Suprapubic skin (tissue), 4 donors: ENCODE results near the gene SFPQ.

Experiments used
- EP300 ChIP-seq: sonication (generic); formaldehyde crosslinking; IDR thresholded peaks from one replicate; pipeline ENCODE4 v1.6.1; 2017; ENCODE audit warnings: antibody characterized with exemption
- POLR2AphosphoS5 ChIP-seq, 3 donors: sonication (generic); formaldehyde crosslinking; IDR thresholded peaks; one replicate each; pipeline ENCODE4 v1.6.1; 2017; ENCODE audit warnings: antibody characterized with exemption in 3 of 3
- TF ChIP-seq, protein P1 (sequence below), 2 donors: fragments of 200-600 bp in 1 of 2; fragments of 450-650 bp in 1 of 2; sonication (generic) in 1 of 2; IDR thresholded peaks; one replicate each; pipeline ENCODE4 v1.5.1; 2016 to 2019; ENCODE audit warnings: antibody characterized with exemption in 2 of 2, mild to moderate bottlenecking in 1 of 2, moderate library complexity in 1 of 2

DNA sequence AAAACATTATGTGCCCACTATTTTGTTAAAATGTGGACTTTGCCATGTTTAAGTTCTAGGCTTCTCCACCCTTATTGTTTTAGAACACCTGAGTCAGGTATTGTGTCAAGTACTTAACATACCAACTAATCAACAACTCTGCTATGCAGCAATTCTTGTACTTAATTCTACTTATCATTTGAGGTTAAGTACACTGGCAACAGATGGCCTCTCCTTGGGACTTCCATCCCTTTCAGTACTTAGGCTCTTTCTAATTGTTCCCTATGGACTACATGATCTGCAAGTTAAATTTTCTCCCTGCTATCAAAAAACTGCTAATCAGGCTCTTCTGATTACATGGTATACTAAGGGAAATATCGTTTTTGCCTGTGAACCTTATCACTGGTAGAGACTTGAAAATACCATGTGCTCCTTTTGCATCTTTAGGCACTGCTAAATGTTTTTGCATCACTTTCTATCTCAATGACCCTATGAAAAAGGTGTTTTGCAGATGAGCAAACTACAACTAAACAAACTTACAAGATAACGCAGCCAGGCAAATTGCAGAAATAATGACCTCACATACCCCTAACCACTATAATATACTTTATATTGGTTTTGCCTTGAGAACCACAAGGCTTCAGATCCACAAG, 18.9 kb downstream of the SFPQ start:
- TF ChIP-seq, protein P1, sequence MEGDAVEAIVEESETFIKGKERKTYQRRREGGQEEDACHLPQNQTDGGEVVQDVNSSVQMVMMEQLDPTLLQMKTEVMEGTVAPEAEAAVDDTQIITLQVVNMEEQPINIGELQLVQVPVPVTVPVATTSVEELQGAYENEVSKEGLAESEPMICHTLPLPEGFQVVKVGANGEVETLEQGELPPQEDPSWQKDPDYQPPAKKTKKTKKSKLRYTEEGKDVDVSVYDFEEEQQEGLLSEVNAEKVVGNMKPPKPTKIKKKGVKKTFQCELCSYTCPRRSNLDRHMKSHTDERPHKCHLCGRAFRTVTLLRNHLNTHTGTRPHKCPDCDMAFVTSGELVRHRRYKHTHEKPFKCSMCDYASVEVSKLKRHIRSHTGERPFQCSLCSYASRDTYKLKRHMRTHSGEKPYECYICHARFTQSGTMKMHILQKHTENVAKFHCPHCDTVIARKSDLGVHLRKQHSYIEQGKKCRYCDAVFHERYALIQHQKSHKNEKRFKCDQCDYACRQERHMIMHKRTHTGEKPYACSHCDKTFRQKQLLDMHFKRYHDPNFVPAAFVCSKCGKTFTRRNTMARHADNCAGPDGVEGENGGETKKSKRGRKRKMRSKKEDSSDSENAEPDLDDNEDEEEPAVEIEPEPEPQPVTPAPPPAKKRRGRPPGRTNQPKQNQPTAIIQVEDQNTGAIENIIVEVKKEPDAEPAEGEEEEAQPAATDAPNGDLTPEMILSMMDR (IDR thresholded peaks at IDR 0.05), result no peak
- TF ChIP-seq EP300 (no peak), POLR2AphosphoS5 (IDR thresholded peaks at IDR 0.05) (no peak)
